B cell (primary cell): ENCODE measurements around the gene KIRREL3. TPM values are rescaled to one million over a fixed set of nuclear protein-coding genes. Genes with fewer than 3 reads are reported as not detected.

ENCODE experiments used
- ATAC-seq: fragments of 200-7000 bp; cut with Tn5 transposase; one replicate; pipeline ENCODE4 v1.10.0; 2021; ENCODE audit warnings: low read depth, mild to moderate bottlenecking, moderate number of reproducible peaks, moderate library complexity
- CTCF ChIA-PET: fragments of 350-600 bp; sonication (Branson Sonifier 250); formaldehyde crosslinking; loops from one replicate; lab custom pipeline; 2021; ENCODE audit warnings: antibody characterized with exemption, inconsistent platforms; lab: Charles Lee
- POLR2A ChIA-PET: fragments of 350-600 bp; sonication (Branson Sonifier 250); formaldehyde crosslinking; loops from one replicate; lab custom pipeline; 2021; ENCODE audit warnings: antibody characterized with exemption; lab: Charles Lee
- DNase-seq: peaks from one replicate; pipeline ENCODE4 v3.0.0; 2013
- H2AFZ ChIP-seq: 2 replicates; pipeline ENCODE4 v1.6.1; 2012; ENCODE audit warnings: mild to moderate bottlenecking, low read depth, low read length; ENCODE audit not compliant: insufficient read depth, poor library complexity, severe bottlenecking
- H3K27ac ChIP-seq, 2 donors: 1 replicate in 1 of 2; 2 replicates in 1 of 2; pipeline ENCODE4 v1.5.1; 2012 to 2013; ENCODE audit warnings: low read length in 2 of 2, mild to moderate bottlenecking in 2 of 2, moderate library complexity in 1 of 2
- H3K27me3 ChIP-seq, 4 experiments: fragments of 200-600 bp in 1 of 4; sonication (generic) in 1 of 4; replicated peaks in 1 of 4; 1 replicate in 2 of 4; 2 replicates in 2 of 4; pipeline versions ENCODE4 v1.6.1 to v1.7.0; 2013 to 2016; ENCODE audit warnings: low read length in 3 of 4, mild to moderate bottlenecking in 2 of 4, mixed read lengths in 1 of 4, moderate library complexity in 1 of 4; ENCODE audit not compliant: insufficient read depth in 4 of 4, control insufficient read depth in 3 of 4; ENCODE audit errors: control extremely low read depth in 1 of 4
- H3K36me3 ChIP-seq, 2 experiments: replicated peaks in 1 of 2; 1 replicate in 1 of 2; 2 replicates in 1 of 2; pipeline versions ENCODE4 v1.6.1 to v1.7.1; 2013; ENCODE audit warnings: low read length in 1 of 2; ENCODE audit not compliant: insufficient read depth in 2 of 2, control insufficient read depth in 1 of 2; ENCODE audit errors: control extremely low read depth in 1 of 2, extremely low read depth in 1 of 2
- H3K4me1 ChIP-seq, 2 donors: fragments of 200-600 bp in 1 of 2; sonication (generic) in 1 of 2; 1 replicate in 1 of 2; 2 replicates in 1 of 2; pipeline versions ENCODE4 v1.5.1 to v1.6.1; 2013 to 2017; ENCODE audit warnings: low read length in 2 of 2; ENCODE audit not compliant: control insufficient read depth in 2 of 2, insufficient read depth in 2 of 2
- H3K4me2 ChIP-seq: replicated peaks from 2 replicates; pipeline ENCODE3; 2012; ENCODE audit warnings: mild to moderate bottlenecking, low read depth, low read length; ENCODE audit not compliant: poor library complexity, severe bottlenecking
- H3K4me3 ChIP-seq, 5 experiments: fragments of 200-600 bp in 1 of 5; sonication (generic) in 1 of 5; 1 replicate in 3 of 5; 2 replicates in 2 of 5; pipeline versions ENCODE4 v1.5.1 to v1.7.0; 2011 to 2016; ENCODE audit warnings: low read length in 4 of 5, mild to moderate bottlenecking in 4 of 5, low read depth in 2 of 5, control low read depth in 1 of 5, moderate library complexity in 1 of 5; ENCODE audit not compliant: insufficient read depth in 1 of 5; ENCODE audit errors: control extremely low read depth in 1 of 5, extremely low read depth in 1 of 5
- H3K79me2 ChIP-seq: fragments of 200-600 bp; sonication (generic); one replicate; pipeline ENCODE4 v1.6.0; 2016; ENCODE audit warnings: low read length; ENCODE audit not compliant: control insufficient read depth, insufficient read depth
- H3K9ac ChIP-seq: fragments of 200-600 bp; sonication (generic); 2 replicates; pipeline ENCODE4 v1.6.1; 2017; ENCODE audit warnings: mild to moderate bottlenecking, low read length, moderate library complexity
- H3K9me3 ChIP-seq, 3 donors: one replicate each; pipeline versions ENCODE4 v1.6.1 to v1.7.1; 2013; ENCODE audit warnings: low read length in 2 of 3; ENCODE audit not compliant: control insufficient read depth in 2 of 3, insufficient read depth in 1 of 3; ENCODE audit errors: control extremely low read depth in 1 of 3
- H4K20me1 ChIP-seq: 2 replicates; pipeline ENCODE4 v1.6.0; 2012; ENCODE audit warnings: mild to moderate bottlenecking, low read length; ENCODE audit not compliant: insufficient read depth, control insufficient read depth, poor library complexity, severe bottlenecking
- H3K27ac Mint-ChIP-seq: one replicate; pipeline ENCODE4 v1.8.0; 2021; ENCODE audit warnings: mixed read lengths
- H3K27me3 Mint-ChIP-seq: one replicate; pipeline ENCODE4 v1.8.0; 2021; ENCODE audit warnings: mixed read lengths
- H3K4me1 Mint-ChIP-seq: one replicate; pipeline ENCODE4 v1.8.0; 2021; ENCODE audit warnings: mixed read lengths
- H3K4me3 Mint-ChIP-seq: one replicate; pipeline ENCODE4 v1.8.0; 2021; ENCODE audit warnings: mixed read lengths
- H3K9me3 Mint-ChIP-seq: one replicate; pipeline ENCODE4 v1.8.0; 2022; ENCODE audit warnings: mixed read lengths; ENCODE audit not compliant: insufficient read depth
- CTCF ChIP-seq: fragments of 200-600 bp; IDR thresholded peaks from one replicate; pipeline ENCODE4 v1.8.0; 2022; ENCODE audit warnings: antibody characterized with exemption, mild to moderate bottlenecking
- EZH2 ChIP-seq: IDR thresholded peaks from 2 replicates; pipeline ENCODE4 v1.6.1; 2012; ENCODE audit warnings: borderline replicate concordance, low read depth, mild to moderate bottlenecking, moderate library complexity, low read length; ENCODE audit not compliant: insufficient read depth, poor library complexity, severe bottlenecking
- WGBS: methylation state at CpG from one replicate; pipeline ENCODE4 v1.1.5; 2013; ENCODE audit warnings: missing lambda C conversion rate; ENCODE audit not compliant: insufficient coverage; 5-methylcytosine and 5-hydroxymethylcytosine counted together
- intact Hi-C: fragments of 100-400 bp; cut with micrococcal nuclease; formaldehyde crosslinking; loops from one replicate; pipeline ENCODE4 v1.10.0; 2022
- polyA plus RNA-seq: library from polyadenylated mRNA; depleted of rRNA; stranded (reverse); fragments of >200 nt; gene quantifications from 2 replicates; pipeline ENCODE4 v1.2.3, GENCODE V29; 2012
- total RNA-seq, 2 donors: library from RNA; stranded (reverse); fragments of 120-200 nt in 1 of 2; gene quantifications; 1 replicate in 1 of 2; 2 replicates in 1 of 2; pipeline versions ENCODE4 v1.2.3 to v1.2.4, GENCODE V29; 2013 to 2022

The KIRREL3 gene
- total and polyA plus RNA-seq, 2 donors (not counting 1 experiment from before 2014, with no cell fraction given), result not detected

GRCh38 chr11:126398721-126399120, 601.8 kb downstream of the KIRREL3 start:
- POLR2A ChIA-PET, result no interaction called here
- Histone ChIP-seq H3K79me2 (no peaks in the 10 kb centered on the region), H2AFZ (no peak overlapping the region), H3K27me3 (peaks cover 0 to 5% (median 0%) of the 10 kb centered on the region in 4 experiments), H3K4me1 (no peaks in the 10 kb centered on the region), H3K27ac (no peak overlapping the region), H3K4me2 (no peak overlapping the region), H3K9me3 (peaks cover 0 to 5% (median 0%) of the 10 kb centered on the region in 3 donors), H3K4me3 (no peak overlapping the region), H4K20me1 (no peaks in the 10 kb centered on the region), H3K36me3 (no peaks in the 10 kb centered on the region), H3K9ac (no peak overlapping the region)
- CTCF ChIA-PET, result interaction anchor here (0.6 kb wide), 1 partner anchor 129 kb away, joined by 8 read pairs; no protein-coding TSS in a partner anchor
- no peaks in the 10 kb centered on the region for H3K9me3 Mint-ChIP-seq
- intact Hi-C loops, result no loop called here
- WGBS, result 100% methylated on average over 1 of the region's 1 CpG
- no peaks in the 10 kb centered on the region for H3K4me1 Mint-ChIP-seq
- H3K27me3 Mint-ChIP-seq, result peaks cover 16% of the 10 kb centered on the region
- H3K4me3 Mint-ChIP-seq, result no peak overlapping the region
- ATAC-seq (no peak), DNase-seq (no peak)
- TF ChIP-seq CTCF (no peak), EZH2 (no peak)
- no peak overlapping the region for H3K27ac Mint-ChIP-seq

GRCh38 chr11:126398296-126398695, 602.3 kb downstream of the KIRREL3 start:
- Histone ChIP-seq H3K79me2 (no peaks in the 10 kb centered on the region), H3K27me3 (peaks cover 0 to 5% (median 0%) of the 10 kb centered on the region in 4 experiments), H3K36me3 (no peaks in the 10 kb centered on the region), H3K4me3 (no peak overlapping the region), H3K9me3 (peaks cover 0 to 5% (median 0%) of the 10 kb centered on the region in 3 donors), H3K9ac (no peak overlapping the region), H2AFZ (no peak overlapping the region), H3K27ac (no peak overlapping the region), H4K20me1 (no peaks in the 10 kb centered on the region), H3K4me1 (no peaks in the 10 kb centered on the region), H3K4me2 (no peak overlapping the region)
- no peak overlapping the region for H3K4me3 Mint-ChIP-seq
- no peaks in the 10 kb centered on the region for H3K9me3 Mint-ChIP-seq
- ChIA-PET POLR2A (no interaction called here), CTCF (no interaction called here)
- TF ChIP-seq CTCF (no peak), EZH2 (no peak)
- WGBS, result 96% methylated on average over 4 of the region's 4 CpGs
- no peak for ATAC-seq
- no peaks in the 10 kb centered on the region for H3K4me1 Mint-ChIP-seq
- no peak for DNase-seq
- H3K27me3 Mint-ChIP-seq, result peaks cover 16% of the 10 kb centered on the region
- intact Hi-C loops, result no loop called here
- no peak overlapping the region for H3K27ac Mint-ChIP-seq
